HepG2 (cell line): Measurements from ENCODE around the gene CLMP. TPM values are rescaled to one million over a fixed set of nuclear protein-coding genes. Genes with fewer than 3 reads are reported as not detected.

Source experiments
- ATAC-seq: fragments of 200-7000 bp; cut with Tn5 transposase; 3 replicates; pipeline ENCODE4 v1.9.1; 2020; ENCODE audit warnings: mild to moderate bottlenecking, moderate library complexity
- BruUV-seq: library from RNA; stranded (reverse); fragments of 400-500 nt; replicated peaks from 2 replicates; lab custom pipeline; 2021; lab: Mats Ljungman, UMichigan
- CTCF ChIA-PET: fragments of 300-600 bp; formaldehyde crosslinking; extraction: SDS; loops from one replicate; lab custom pipeline; 2021; ENCODE audit warnings: low total read pairs, inconsistent platforms, low intra/inter-chr PET ratio; lab: Yijun Ruan, JAX
- POLR2A ChIA-PET: fragments of 350-600 bp; sonication (Branson Sonifier 250); formaldehyde crosslinking; loops from one replicate; lab custom pipeline; 2020; ENCODE audit warnings: antibody characterized with exemption, inconsistent platforms; lab: Yijun Ruan, JAX
- DNase-seq: peaks from one replicate; pipeline ENCODE4 v3.0.0-alpha.2; 2015; ENCODE audit warnings: low spot score
- FAIRE-seq: peaks from 3 replicates; lab custom pipeline; 2011; peaks lifted over from hg19 to GRCh38; lab: Jason Lieb, UNC
- H2AFZ ChIP-seq: one replicate; pipeline ENCODE4 v1.6.1; 2011; ENCODE audit warnings: low read length, inconsistent platforms
- H3K27ac ChIP-seq: fragments of 300-600 bp; 3 replicates; pipeline ENCODE4 v1.8.0; 2011; ENCODE audit warnings: mixed run types, mild to moderate bottlenecking, mixed read lengths, low read length, inconsistent platforms; ENCODE audit not compliant: insufficient read depth; ENCODE audit errors: extremely low read length
- H3K27me3 ChIP-seq, 2 experiments: fragments of 200-600 bp in 1 of 2; 2 replicates in 1 of 2; 3 replicates in 1 of 2; pipeline versions ENCODE4 v1.6.0 to v1.8.0; 2011; ENCODE audit warnings: low read length in 2 of 2, mild to moderate bottlenecking in 2 of 2, moderate library complexity in 2 of 2, inconsistent platforms in 1 of 2; ENCODE audit not compliant: insufficient read depth in 2 of 2, control insufficient read depth in 1 of 2
- H3K36me3 ChIP-seq, 2 experiments: fragments of 200-600 bp in 1 of 2; replicated peaks in 1 of 2; 2 replicates in 1 of 2; 3 replicates in 1 of 2; pipeline versions ENCODE4 v1.5.1 to v1.8.0; 2011; ENCODE audit warnings: low read length in 2 of 2, inconsistent platforms in 1 of 2; ENCODE audit not compliant: insufficient read depth in 2 of 2, control insufficient read depth in 1 of 2
- H3K4me1 ChIP-seq: 2 replicates; pipeline ENCODE4 v1.5.1; 2012; ENCODE audit warnings: low read length, inconsistent platforms; ENCODE audit not compliant: insufficient read depth
- H3K4me2 ChIP-seq: 2 replicates; pipeline ENCODE4 v1.6.0; 2011; ENCODE audit warnings: low read depth, low read length, inconsistent platforms
- H3K4me3 ChIP-seq, 3 experiments: fragments of 200-600 bp in 1 of 3; sonication (generic), shearing (Covaris generic) in 1 of 3; replicated peaks in 1 of 3; 2 replicates each; pipeline ENCODE4 v1.5.1; 2011 to 2016; ENCODE audit warnings: low read length in 3 of 3, inconsistent platforms in 2 of 3, low read depth in 2 of 3, mild to moderate bottlenecking in 2 of 3, control low read depth in 1 of 3, mixed read lengths in 1 of 3; ENCODE audit not compliant: insufficient read depth in 1 of 3
- H3K79me2 ChIP-seq: one replicate; pipeline ENCODE4 v1.6.1; 2011; ENCODE audit warnings: low read length, inconsistent platforms; ENCODE audit not compliant: insufficient read depth
- H3K9ac ChIP-seq: 2 replicates; pipeline ENCODE4 v1.6.0; 2011; ENCODE audit warnings: mild to moderate bottlenecking, low read depth, low read length, inconsistent platforms; ENCODE audit not compliant: insufficient read depth
- H3K9me3 ChIP-seq: 2 replicates; pipeline ENCODE4 v1.5.1; 2012; ENCODE audit warnings: mild to moderate bottlenecking, low read length
- H4K20me1 ChIP-seq: 2 replicates; pipeline ENCODE4 v1.6.0; 2011; ENCODE audit warnings: inconsistent platforms, mild to moderate bottlenecking, low read length, moderate library complexity; ENCODE audit not compliant: insufficient read depth
- CENPBD1 ChIP-seq: sonication (generic); formaldehyde crosslinking; IDR thresholded peaks from 2 replicates; pipeline ENCODE4 v1.8.0; 2022; ENCODE audit warnings: missing genetic modification reagents, low read depth, mild to moderate bottlenecking, borderline replicate concordance
- DPF2 ChIP-seq: sonication (generic); formaldehyde crosslinking; IDR thresholded peaks from 2 replicates; pipeline ENCODE4 v1.4.0; 2020; ENCODE audit warnings: mild to moderate bottlenecking, low read depth, missing genetic modification reagents, borderline replicate concordance
- E2F5 ChIP-seq: sonication (generic); formaldehyde crosslinking; conservative IDR thresholded peaks from 2 replicates; pipeline ENCODE4 v1.4.0; 2020; ENCODE audit warnings: missing genetic modification reagents
- ERF ChIP-seq: IDR thresholded peaks from 2 replicates; pipeline ENCODE4 v1.6.1; 2018; ENCODE audit warnings: missing biosample characterization, missing genetic modification reagents
- GATAD2A ChIP-seq: IDR thresholded peaks from 2 replicates; pipeline ENCODE4 v1.6.1; 2016
- GFI1 ChIP-seq: sonication (generic); formaldehyde crosslinking; IDR thresholded peaks from 2 replicates; pipeline ENCODE4 v1.5.0; 2020; ENCODE audit warnings: missing genetic modification reagents, mild to moderate bottlenecking, borderline replicate concordance
- MATR3 ChIP-seq: sonication (generic); formaldehyde crosslinking; IDR thresholded peaks from 2 replicates; pipeline ENCODE4 v1.4.0; 2020; ENCODE audit warnings: missing genetic modification reagents
- NKX3-1 ChIP-seq: sonication (generic); formaldehyde crosslinking; IDR thresholded peaks from 2 replicates; pipeline ENCODE4 v1.5.0; 2020; ENCODE audit warnings: missing genetic modification reagents
- NR1H2 ChIP-seq: sonication (generic); formaldehyde crosslinking; IDR thresholded peaks from 2 replicates; pipeline ENCODE4 v1.8.1; 2022; ENCODE audit warnings: low read depth, missing genetic modification reagents, borderline replicate concordance
- RNF2 ChIP-seq: fragments of 450-650 bp; conservative IDR thresholded peaks from 2 replicates; pipeline ENCODE4 v1.6.1; 2016; ENCODE audit warnings: low read depth
- SMAD3 ChIP-seq: sonication (generic); formaldehyde crosslinking; IDR thresholded peaks from 2 replicates; pipeline ENCODE4 v1.4.0; 2020; ENCODE audit warnings: missing genetic modification reagents
- SNRNP70 ChIP-seq: fragments of 200-400 bp; formaldehyde crosslinking; IDR thresholded peaks from 2 replicates; pipeline ENCODE4 v1.6.1; 2017; ENCODE audit warnings: mild to moderate bottlenecking, low read depth, low read length, moderate library complexity
- ZFP37 ChIP-seq: sonication (generic); formaldehyde crosslinking; IDR thresholded peaks from 2 replicates; pipeline ENCODE4 v1.4.0; 2020; ENCODE audit warnings: missing genetic modification reagents, borderline replicate concordance
- ZFP41 ChIP-seq: sonication (generic); formaldehyde crosslinking; IDR thresholded peaks from 2 replicates; pipeline ENCODE4 v1.4.0; 2020; ENCODE audit warnings: mild to moderate bottlenecking, missing genetic modification reagents, borderline replicate concordance
- ZNF234 ChIP-seq: sonication (generic); formaldehyde crosslinking; conservative IDR thresholded peaks from 2 replicates; pipeline ENCODE4 v1.5.1; 2020; ENCODE audit warnings: mild to moderate bottlenecking, missing genetic modification reagents
- ZNF569 ChIP-seq: sonication (generic); formaldehyde crosslinking; IDR thresholded peaks from 2 replicates; pipeline ENCODE4 v1.5.0; 2020; ENCODE audit warnings: mild to moderate bottlenecking, missing genetic modification reagents, moderate library complexity, borderline replicate concordance
- WGBS: methylation state at CpG from one replicate; pipeline ENCODE4 v1.1.6; 2017; ENCODE audit warnings: low lambda C conversion rate; 5-methylcytosine and 5-hydroxymethylcytosine counted together
- in situ Hi-C: cut with HindIII; loops from 2 replicates; pipeline ENCODE4 v1.10.0; 2017; ENCODE audit warnings: low pct_unique_long_range_greater_than_20kb; ENCODE audit not compliant: extremely low pct_ligation_motif_present
- intact Hi-C: fragments of 100-400 bp; cut with micrococcal nuclease; formaldehyde crosslinking; loops from one replicate; pipeline ENCODE4 v1.10.0; 2022; ENCODE audit not compliant: unreplicated experiment
- polyA plus RNA-seq, 8 experiments: library from polyadenylated mRNA; depleted of rRNA in 3 of 8; stranded (reverse) in 7 of 8; unstranded in 1 of 8; fragments of >200 nt; fragmentation: Illumina TruSeq in 4 of 8; extraction: Trizol in 4 of 8; gene quantifications; 2 replicates each; pipeline versions ENCODE4 v1.2.1 to v1.2.3, GENCODE V29; 2011 to 2016; ENCODE audit warnings: low read depth in 4 of 8, missing spikeins in 1 of 8, mixed read lengths in 1 of 8; ENCODE audit not compliant: insufficient read depth in 1 of 8
- total RNA-seq, 5 experiments: library from RNA; depleted of rRNA; stranded (reverse); fragments of >200 nt; fragmentation: Illumina TruSeq; extraction: Trizol; gene quantifications; 2 replicates each; pipeline ENCODE4 v1.2.3, GENCODE V29; 2016; ENCODE audit warnings: low read depth in 1 of 5

Gene CLMP
- total and polyA plus RNA-seq, 2 of the 13 experiments (the other 11 are each of a cell fraction or from before 2014, with no cell fraction given), result not detected

- Histone ChIP-seq H3K4me3 (no peak overlapping the region), H3K4me2 (no peak overlapping the region), H3K27me3 (no peaks in the 10 kb centered on the region), H3K9ac (no peak overlapping the region), H4K20me1 (no peaks in the 10 kb centered on the region), H3K27ac (no peak overlapping the region), H3K36me3 (no peaks in the 10 kb centered on the region), H3K79me2 (no peaks in the 10 kb centered on the region), H3K9me3 (no peaks in the 10 kb centered on the region), H3K4me1 (no peaks in the 10 kb centered on the region), H2AFZ (no peak overlapping the region)
- no TSS peak for BruUV-seq
- POLR2A ChIA-PET, result no interaction called here
- intact Hi-C loops, result no loop called here
- in situ Hi-C loops, result loop anchor here (25.0 kb wide), 1 partner anchor 422 kb away; no protein-coding TSS in a partner anchor
- DNase-seq (no peak), FAIRE-seq (no peak), ATAC-seq (peak; percentile 62)
- 13% methylated on average over 6 of the region's 6 CpGs for WGBS
- CTCF ChIA-PET, result no interaction called here
- TF ChIP-seq GFI1 (CRISPR knock-in tag) (no peak), DPF2 (no peak), ZNF234 (CRISPR knock-in tag) (no peak), MATR3 (no peak), RNF2 (no peak), NR1H2 (CRISPR knock-in tag) (no peak), ZFP37 (CRISPR knock-in tag) (no peak), GATAD2A (CRISPR knock-in tag) (no peak), ZNF569 (CRISPR knock-in tag) (no peak), SNRNP70 (no peak)
Measured at GRCh38 chr11:123034597-123034996, 160.5 kb downstream of the CLMP start.

- FAIRE-seq (no peak), ATAC-seq (peak; percentile 46), DNase-seq (no peak)
- Histone ChIP-seq H4K20me1 (no peaks in the 10 kb centered on the region), H3K27ac (no peak overlapping the region), H3K27me3 (no peaks in the 10 kb centered on the region), H3K9ac (no peak overlapping the region), H3K4me2 (no peak overlapping the region), H3K79me2 (no peaks in the 10 kb centered on the region), H3K4me3 (no peak overlapping the region), H3K9me3 (no peaks in the 10 kb centered on the region), H2AFZ (no peak overlapping the region), H3K36me3 (no peaks in the 10 kb centered on the region), H3K4me1 (no peaks in the 10 kb centered on the region)
- intact Hi-C loops, result no loop called here
- no TSS peak for BruUV-seq
- 29% methylated on average over 10 of the region's 10 CpGs for WGBS
- CTCF ChIA-PET, result no interaction called here
- POLR2A ChIA-PET, result no interaction called here
- no peak for TF ChIP-seq NKX3-1 (CRISPR knock-in tag)
- TF ChIP-seq E2F5 (CRISPR knock-in tag), result no peak
- no peak for TF ChIP-seq ZFP41 (CRISPR knock-in tag)
- no peak for TF ChIP-seq SMAD3 (CRISPR knock-in tag)
- TF ChIP-seq ERF (CRISPR knock-in tag), result no peak
- TF ChIP-seq CENPBD1, result no peak
- in situ Hi-C loops, result loop anchor here (25.0 kb wide), 1 partner anchor 422 kb away; no protein-coding TSS in a partner anchor
Measured at GRCh38 chr11:123033895-123034294, 161.2 kb downstream of the CLMP start.
